SK-N-SH (cell line): Measurements from ENCODE around the gene OTOA.

Experiments used
- CTCF ChIP-seq: fragments of 200-600 bp; sonication (generic); IDR thresholded peaks from 2 replicates; pipeline ENCODE4 v1.6.1; 2017; ENCODE audit warnings: antibody characterized with exemption, mild to moderate bottlenecking, moderate library complexity
- GATA2 ChIP-seq: sonication (generic); formaldehyde crosslinking; IDR thresholded peaks from 2 replicates; pipeline ENCODE4 v1.5.0; 2020; ENCODE audit warnings: mild to moderate bottlenecking, missing genetic modification reagents
- MEF2A ChIP-seq: IDR thresholded peaks from 2 replicates; pipeline ENCODE4 v1.4.0; 2012; ENCODE audit warnings: low read depth, borderline replicate concordance
- POLR2AphosphoS5 ChIP-seq: IDR thresholded peaks from 2 replicates; pipeline ENCODE4 v1.6.1; 2012; ENCODE audit warnings: low read depth, low read length
- RFX5 ChIP-seq: IDR thresholded peaks from 2 replicates; pipeline ENCODE4 v1.6.1; 2012; ENCODE audit warnings: mild to moderate bottlenecking, improper control_type of control experiment, low read length

GRCh38 chr16:21697032-21697431 is 33.3 kb downstream of the OTOA start:
- TF ChIP-seq CTCF (no peak), POLR2AphosphoS5 (no peak), GATA2 (CRISPR knock-in tag) (no peak), MEF2A (no peak), RFX5 (no peak)
